ENCODE results near the gene DOCK4.

DOCK4 gene

DNA sequence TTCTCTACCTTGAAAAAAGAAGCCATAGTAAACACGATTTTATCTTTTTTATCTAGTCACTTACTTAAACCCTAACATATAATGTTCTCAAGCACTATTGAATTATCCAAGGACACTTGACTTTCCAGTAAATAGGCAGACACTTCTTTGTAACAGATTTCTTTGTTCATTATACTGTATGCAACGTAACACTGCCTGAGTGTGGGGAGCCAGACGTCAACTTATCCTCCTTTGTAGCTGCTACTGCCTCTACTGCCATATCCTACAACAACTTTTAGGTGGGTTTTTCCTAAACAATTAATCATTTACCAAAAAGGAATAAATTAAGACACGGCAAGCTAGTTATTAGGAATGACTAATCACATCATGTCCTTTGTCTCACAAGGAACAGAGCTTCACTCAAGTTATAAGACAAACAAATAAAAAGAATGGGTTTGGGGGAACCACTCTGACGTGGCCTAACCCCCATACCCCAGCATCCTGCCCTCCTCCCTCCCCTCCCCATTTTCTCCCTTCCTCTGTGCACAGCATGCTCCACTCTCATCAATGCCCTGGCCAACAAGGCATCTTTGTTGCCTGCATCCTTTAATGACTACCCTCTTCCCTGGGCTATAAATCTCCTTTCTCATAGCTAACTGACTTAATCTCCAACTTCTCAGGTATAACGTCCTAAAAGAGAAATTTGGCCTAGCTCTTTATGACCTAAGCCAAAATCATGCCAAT is 43.3 kb downstream of the DOCK4 start:
- H3K36me3 ChIP-seq (ENCODE audit: low read length), result no peaks in the 10 kb centered on the region
- H3K27me3 ChIP-seq (ENCODE audit: low read length), result no peaks in the 10 kb centered on the region
- H3K9me2 ChIP-seq (replicated peaks; ENCODE audit: insufficient read depth, low read length), result no peaks in the 10 kb centered on the region
- H3K79me2 ChIP-seq (ENCODE audit: insufficient read depth, low read length), result no peaks in the 10 kb centered on the region
- TF ChIP-seq CTCF (IDR thresholded peaks at IDR 0.05; ENCODE audit: insufficient read depth, low read length, poor library complexity, severe bottlenecking), result no peak
- no peak for TF ChIP-seq EZH2phosphoT487 (conservative IDR thresholded peaks at IDR 0.05; ENCODE audit: low read length)
- H3K9ac ChIP-seq (ENCODE audit: low read length), result no peak overlapping the region
- no peaks in the 10 kb centered on the region for H3F3A ChIP-seq (ENCODE audit: insufficient read depth)
- H3K4me3 ChIP-seq (ENCODE audit: insufficient read depth, low read length, poor library complexity, severe bottlenecking), result no peak overlapping the region
- H3K9me3 ChIP-seq (ENCODE audit: insufficient read depth, low read length), result no peaks in the 10 kb centered on the region
- H3K4me2 ChIP-seq (ENCODE audit: low read depth, low read length, poor library complexity, severe bottlenecking), result no peak overlapping the region
- no peak overlapping the region for H2AFZ ChIP-seq (ENCODE audit: low read depth, low read length, severe bottlenecking)
- H4K20me1 ChIP-seq (ENCODE audit: low read depth, low read length), result no peaks in the 10 kb centered on the region
- no peak overlapping the region for H3K27ac ChIP-seq (ENCODE audit: low read depth, low read length)

GRCh38 chr7:112162142-112162766 is 43.9 kb downstream of the DOCK4 start:
- TF ChIP-seq EZH2phosphoT487 (conservative IDR thresholded peaks at IDR 0.05; ENCODE audit: low read length), result no peak
- TF ChIP-seq CTCF (IDR thresholded peaks at IDR 0.05; ENCODE audit: insufficient read depth, low read length, poor library complexity, severe bottlenecking), result no peak
- Histone ChIP-seq H3K79me2 (ENCODE audit: insufficient read depth, low read length) (no peaks in the 10 kb centered on the region), H3K4me3 (ENCODE audit: insufficient read depth, low read length, poor library complexity, severe bottlenecking) (no peak overlapping the region), H3K27me3 (ENCODE audit: low read length) (no peaks in the 10 kb centered on the region), H3K9ac (ENCODE audit: low read length) (no peak overlapping the region), H3F3A (ENCODE audit: insufficient read depth) (no peaks in the 10 kb centered on the region), H2AFZ (ENCODE audit: low read depth, low read length, severe bottlenecking) (no peak overlapping the region), H3K9me2 (replicated peaks; ENCODE audit: insufficient read depth, low read length) (no peaks in the 10 kb centered on the region), H4K20me1 (ENCODE audit: low read depth, low read length) (no peaks in the 10 kb centered on the region), H3K27ac (ENCODE audit: low read depth, low read length) (no peak overlapping the region), H3K36me3 (ENCODE audit: low read length) (no peaks in the 10 kb centered on the region), H3K4me2 (ENCODE audit: low read depth, low read length, poor library complexity, severe bottlenecking) (no peak overlapping the region), H3K9me3 (ENCODE audit: insufficient read depth, low read length) (no peaks in the 10 kb centered on the region)

DNA sequence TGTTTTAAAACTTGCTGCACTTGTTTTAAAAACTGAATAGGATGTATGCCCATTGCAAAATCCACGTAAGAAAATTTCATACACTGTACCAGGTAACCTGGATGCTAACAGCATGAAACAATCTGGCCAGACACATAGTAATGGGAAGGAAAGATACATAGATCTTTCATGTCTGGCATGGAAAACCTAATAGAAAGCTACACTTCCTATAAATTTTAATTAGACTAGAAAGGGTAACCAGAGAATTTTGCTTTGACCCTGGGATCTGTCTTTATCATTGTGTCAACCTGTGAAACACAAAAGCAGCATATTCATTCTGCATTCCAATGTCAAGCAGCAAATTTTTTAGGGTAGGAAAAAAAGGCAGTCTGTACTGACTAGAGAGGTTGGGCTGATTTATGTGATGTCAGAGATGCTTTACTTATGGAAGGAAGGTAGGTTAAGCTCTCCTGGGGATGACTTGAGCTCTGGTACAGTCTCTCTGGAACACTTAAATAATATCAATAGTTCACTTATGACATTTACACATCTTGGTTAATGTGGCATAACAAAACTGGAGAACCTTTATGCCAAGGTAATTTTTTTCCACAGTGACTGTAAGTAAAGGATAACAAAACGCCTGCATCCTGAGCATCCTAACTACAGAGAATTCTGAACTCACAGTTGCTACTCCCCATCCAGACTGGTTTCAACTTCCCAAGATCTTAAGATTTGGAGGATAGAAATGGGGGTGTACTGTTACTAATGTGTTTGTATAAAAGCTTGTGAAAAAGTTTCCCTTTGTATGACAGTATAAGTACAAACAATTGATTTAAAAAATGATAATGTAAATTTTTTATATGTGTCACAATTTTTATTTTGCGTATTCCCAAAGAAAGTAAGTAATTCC is 44.7 kb downstream of the DOCK4 start:
- H3K36me3 ChIP-seq (ENCODE audit: low read length), result no peaks in the 10 kb centered on the region
- H3K27ac ChIP-seq (ENCODE audit: low read depth, low read length), result no peak overlapping the region
- H3K27me3 ChIP-seq (ENCODE audit: low read length), result no peaks in the 10 kb centered on the region
- H3K4me3 ChIP-seq (ENCODE audit: insufficient read depth, low read length, poor library complexity, severe bottlenecking), result no peak overlapping the region
- no peaks in the 10 kb centered on the region for H3K9me3 ChIP-seq (ENCODE audit: insufficient read depth, low read length)
- H3K9me2 ChIP-seq (replicated peaks; ENCODE audit: insufficient read depth, low read length), result no peaks in the 10 kb centered on the region
- H4K20me1 ChIP-seq (ENCODE audit: low read depth, low read length), result no peaks in the 10 kb centered on the region
- no peak overlapping the region for H2AFZ ChIP-seq (ENCODE audit: low read depth, low read length, severe bottlenecking)
- no peak overlapping the region for H3K9ac ChIP-seq (ENCODE audit: low read length)
- no peak overlapping the region for H3K4me2 ChIP-seq (ENCODE audit: low read depth, low read length, poor library complexity, severe bottlenecking)
- no peaks in the 10 kb centered on the region for H3F3A ChIP-seq (ENCODE audit: insufficient read depth)
- TF ChIP-seq CTCF (IDR thresholded peaks at IDR 0.05; ENCODE audit: insufficient read depth, low read length, poor library complexity, severe bottlenecking) (no peak), EZH2phosphoT487 (conservative IDR thresholded peaks at IDR 0.05; ENCODE audit: low read length) (no peak)
- H3K79me2 ChIP-seq (ENCODE audit: insufficient read depth, low read length), result no peaks in the 10 kb centered on the region
